ENCODE data around the gene SEZ6. TPM values are rescaled to one million over a fixed set of nuclear protein-coding genes. Genes with fewer than 3 reads are reported as not detected.

Gene SEZ6
- total RNA-seq, 1 donor from 2014 or later: not detected

DNA sequence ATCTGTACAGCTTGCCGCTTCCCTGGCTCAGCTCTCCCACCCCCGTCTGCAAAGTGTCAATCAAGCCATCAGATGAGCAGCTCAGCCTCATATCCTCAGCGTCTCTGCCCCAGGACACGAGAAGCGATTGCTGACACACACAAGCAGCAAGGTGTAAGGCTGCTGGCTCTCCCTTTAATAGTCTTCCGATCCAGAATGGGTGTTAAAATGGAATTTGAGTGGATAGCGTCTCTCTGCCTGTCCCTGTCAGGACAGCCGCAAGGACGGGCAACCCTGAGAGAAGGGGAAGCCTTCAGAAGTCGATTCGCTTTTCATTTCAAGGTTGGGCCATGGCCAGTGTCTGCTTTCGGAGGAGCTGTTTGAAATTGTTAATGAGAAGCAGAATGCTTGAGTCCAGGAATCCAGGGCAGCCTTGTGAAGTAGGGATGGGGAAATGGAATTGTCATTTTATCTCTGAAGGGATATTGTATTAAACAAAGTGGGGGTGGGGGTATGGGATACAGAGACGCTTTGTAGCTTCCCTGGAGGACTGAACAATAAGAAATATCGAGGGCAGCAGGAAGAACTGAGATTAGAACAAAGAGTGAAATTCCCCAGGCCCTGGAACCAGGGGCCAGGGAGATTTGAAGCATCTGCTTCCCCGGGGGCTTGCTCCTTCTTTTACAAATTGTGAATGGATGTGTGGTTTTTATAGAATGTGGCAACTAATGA lies 32.4 kb upstream of the SEZ6 start:
- ATAC-seq: no peak
- intact Hi-C loops (cut with DNase I): no loop called here
- no peak for DNase-seq (ENCODE audit: low spot score)

DNA sequence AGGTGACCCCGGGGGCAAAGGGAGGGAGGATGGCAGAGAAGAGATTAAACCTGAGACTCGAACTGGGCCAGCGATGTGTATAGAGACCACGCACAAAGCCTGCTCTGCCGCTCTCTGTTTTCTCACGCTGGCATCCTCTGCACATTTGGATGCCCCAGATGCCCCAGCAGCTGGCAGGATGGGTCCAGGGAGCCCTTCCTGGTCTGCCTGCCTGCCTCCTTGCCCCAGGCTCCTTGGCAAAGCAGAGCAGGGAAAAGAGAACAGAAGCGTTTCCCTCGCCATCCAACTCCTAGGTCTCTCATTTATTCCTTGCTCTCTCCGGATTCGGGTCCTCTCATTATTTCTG lies 31.9 kb upstream of the SEZ6 start:
- ATAC-seq: no peak
- intact Hi-C loops (cut with DNase I): no loop called here

GRCh38 chr17:29036584-29036983 lies 30.8 kb upstream of the SEZ6 start:
- no peak for ATAC-seq

More for the DNA sequence above, 31.9 kb upstream of the SEZ6 start:
- no peak for DNase-seq (ENCODE audit: low spot score)

GRCh38 chr17:29034510-29034909 lies 28.7 kb upstream of the SEZ6 start:
- DNase-seq (ENCODE audit: low spot score) (no peak), ATAC-seq (no peak)
- intact Hi-C loops (cut with DNase I): no loop called here

More at GRCh38 chr17:29036584-29036983, 30.8 kb upstream of the SEZ6 start:
- DNase-seq (ENCODE audit: low spot score): no peak
- intact Hi-C loops (cut with DNase I): no loop called here

DNA sequence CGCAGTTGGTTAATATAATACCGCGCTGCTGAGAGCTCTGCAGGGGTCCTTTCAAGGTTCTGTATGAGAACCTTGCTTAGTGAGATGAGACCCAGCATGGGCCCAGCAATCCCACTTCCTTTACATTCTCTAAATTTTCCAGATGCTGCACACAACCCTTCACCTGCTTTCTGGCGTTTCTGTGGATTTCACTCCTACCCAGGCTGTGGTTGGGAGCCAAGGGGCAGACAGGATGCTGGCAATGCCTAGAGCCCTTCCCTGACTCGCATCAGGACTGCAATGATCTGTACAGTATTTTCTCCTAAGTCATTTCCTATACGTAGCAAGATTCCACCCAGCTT lies 27.0 kb upstream of the SEZ6 start:
- no peak for ATAC-seq
- no peak for DNase-seq (ENCODE audit: low spot score)
- intact Hi-C loops (cut with DNase I): no loop called here

DNA sequence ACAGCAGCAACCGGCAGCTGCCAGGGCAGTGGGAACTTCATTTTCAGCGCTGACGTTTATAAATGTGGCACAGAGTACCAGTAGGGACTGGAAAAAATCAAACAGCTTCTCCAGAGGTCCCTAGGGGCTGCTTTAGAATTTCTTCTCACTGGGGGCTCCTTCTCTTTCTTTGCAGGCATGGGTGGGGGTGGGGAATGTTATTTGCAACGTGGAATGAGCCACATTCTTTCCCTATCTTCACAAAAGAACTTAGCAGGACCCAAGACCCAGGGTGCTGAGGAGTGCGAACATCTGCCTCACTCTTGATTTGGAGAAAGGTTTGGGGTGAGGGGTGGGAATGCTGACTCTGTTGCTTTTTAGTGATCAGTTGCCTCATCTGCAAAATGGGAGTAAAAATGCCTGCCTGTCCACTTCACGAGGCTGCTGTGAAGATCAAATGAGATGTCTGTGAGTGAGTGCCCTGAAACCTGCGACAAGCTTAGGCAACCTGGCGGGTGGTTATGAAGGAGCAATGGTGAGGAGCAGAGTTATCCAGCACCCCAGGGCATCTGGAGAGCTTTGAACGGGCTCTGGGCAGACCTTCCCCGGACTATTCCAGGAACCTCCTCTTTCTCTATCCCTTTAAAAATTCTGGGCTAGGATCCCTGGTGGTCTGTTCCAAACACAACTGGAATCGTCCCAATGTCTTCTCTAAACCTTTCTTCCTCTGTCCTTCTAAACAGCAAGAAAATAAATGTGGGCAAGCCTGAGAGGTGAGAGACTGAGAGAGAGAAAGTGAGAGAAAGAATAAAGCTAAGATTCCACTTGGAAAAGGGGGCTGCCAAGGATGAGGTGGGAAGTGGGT lies 26.4 kb upstream of the SEZ6 start:
- no peak for ATAC-seq
- no peak for DNase-seq (ENCODE audit: low spot score)
- intact Hi-C loops (cut with DNase I): no loop called here

DNA sequence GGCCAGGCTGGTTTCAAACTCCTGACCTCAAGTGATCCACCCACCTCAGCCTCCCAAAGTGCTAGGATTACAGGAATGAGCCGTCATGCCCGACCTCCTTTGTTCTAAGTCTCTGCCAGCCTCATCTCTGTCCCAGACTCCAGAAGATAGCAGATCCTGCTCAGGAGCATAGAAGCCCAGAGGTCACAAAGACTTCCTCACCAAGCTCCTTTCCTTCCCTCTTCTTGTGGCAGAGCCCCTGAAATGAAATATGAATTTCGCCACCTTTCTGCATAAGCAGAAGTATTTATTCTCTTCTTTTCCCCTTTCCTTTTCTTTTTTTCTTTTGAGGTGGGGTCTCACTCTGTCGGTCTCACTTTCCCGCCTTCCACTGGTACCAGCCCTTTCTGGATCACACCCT lies 25.7 kb upstream of the SEZ6 start:
- ATAC-seq (no peak), DNase-seq (ENCODE audit: low spot score) (no peak)
- intact Hi-C loops (cut with DNase I): no loop called here

- intact Hi-C loops (cut with DNase I): no loop called here
- ATAC-seq (no peak), DNase-seq (ENCODE audit: low spot score) (no peak)
Measured at GRCh38 chr17:29024316-29024952, 18.6 kb upstream of the SEZ6 start.

GRCh38 chr17:29022074-29022473 lies 16.2 kb upstream of the SEZ6 start:
- intact Hi-C loops (cut with DNase I): no loop called here
- ATAC-seq (no peak), DNase-seq (ENCODE audit: low spot score) (no peak)

DNA sequence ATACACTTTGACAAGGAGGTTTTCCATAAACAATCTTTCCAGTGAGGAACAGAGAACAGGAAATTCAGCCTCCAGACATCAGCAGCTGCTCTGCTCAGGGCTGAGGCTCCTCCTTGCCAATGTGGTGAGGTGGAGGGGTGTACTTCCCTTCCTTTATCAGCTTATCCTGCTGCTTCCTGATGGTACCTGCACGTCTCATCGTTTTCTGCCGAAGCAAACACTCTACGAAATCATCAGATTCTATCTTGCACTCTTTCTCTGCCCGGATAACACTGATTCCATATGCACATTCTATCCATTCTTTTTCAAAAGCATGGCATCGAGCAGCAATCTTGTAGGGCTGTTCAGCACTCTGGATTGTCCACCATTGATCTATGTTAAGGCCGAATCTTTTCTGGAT lies 15.4 kb upstream of the SEZ6 start:
- intact Hi-C loops (cut with DNase I): no loop called here
- ATAC-seq (no peak), DNase-seq (ENCODE audit: low spot score) (no peak)

DNA sequence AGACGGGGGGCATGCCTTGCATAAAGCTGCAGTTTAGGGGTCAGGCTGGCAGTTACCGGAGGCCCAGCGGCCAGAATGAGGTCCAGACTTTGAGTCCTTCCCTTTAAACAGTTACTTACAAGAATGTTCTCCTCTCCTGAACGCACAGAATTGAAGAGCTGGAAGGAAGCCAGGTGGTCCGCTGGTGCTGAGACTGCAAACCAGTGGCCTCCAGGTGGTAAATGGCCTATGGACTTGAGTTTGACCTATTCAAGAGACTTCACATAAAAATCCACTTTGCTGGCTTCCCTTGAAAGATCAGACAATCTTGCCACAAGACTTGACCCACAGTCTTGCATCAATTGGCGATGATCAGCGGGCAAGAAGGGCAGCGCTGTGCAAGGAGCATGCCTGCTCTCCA lies 14.7 kb upstream of the SEZ6 start:
- DNase-seq (ENCODE audit: low spot score) (no peak), ATAC-seq (no peak)
- intact Hi-C loops (cut with DNase I): no loop called here

DNA sequence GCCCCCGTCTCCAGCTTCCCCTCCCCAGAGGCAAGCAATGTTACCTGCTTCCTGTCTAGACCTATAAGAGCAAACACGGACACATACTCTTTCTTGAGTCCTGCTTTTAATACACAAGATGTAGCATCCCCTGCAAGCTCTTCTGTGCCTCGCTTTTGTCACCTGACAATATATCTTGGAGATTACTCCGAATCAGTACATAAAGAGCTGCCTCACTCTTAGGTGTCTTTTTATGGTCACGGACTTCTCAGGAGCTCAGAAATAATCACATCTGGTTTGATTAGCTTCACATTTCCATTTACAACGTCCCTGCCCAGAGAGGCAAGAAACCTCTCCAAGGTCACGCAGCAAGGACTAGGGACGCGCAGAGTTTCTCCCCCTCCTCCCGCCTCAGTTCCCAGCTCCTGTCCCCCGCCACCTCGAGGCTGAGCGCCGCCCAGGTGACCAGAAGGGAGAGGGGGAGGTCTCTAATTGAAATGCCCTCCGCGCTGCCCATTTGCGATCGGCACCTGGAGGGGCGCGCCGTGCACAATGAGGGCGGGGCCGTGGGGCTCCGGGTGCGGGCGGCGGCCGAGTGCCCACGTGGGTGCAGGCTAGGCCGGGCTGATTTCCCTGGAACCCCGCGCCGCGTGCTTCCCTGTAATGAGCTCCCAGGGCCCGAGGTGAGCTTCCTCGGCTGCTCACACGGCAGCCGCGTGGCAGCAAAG lies 13.8 kb upstream of the SEZ6 start:
- ATAC-seq: no peak
- intact Hi-C loops (cut with DNase I): no loop called here

GRCh38 chr17:29018788-29019474 lies 13.1 kb upstream of the SEZ6 start:
- DNase-seq (ENCODE audit: low spot score): no peak
- ATAC-seq: no peak

More for the DNA sequence above, 13.8 kb upstream of the SEZ6 start:
- DNase-seq (ENCODE audit: low spot score): no peak

DNA sequence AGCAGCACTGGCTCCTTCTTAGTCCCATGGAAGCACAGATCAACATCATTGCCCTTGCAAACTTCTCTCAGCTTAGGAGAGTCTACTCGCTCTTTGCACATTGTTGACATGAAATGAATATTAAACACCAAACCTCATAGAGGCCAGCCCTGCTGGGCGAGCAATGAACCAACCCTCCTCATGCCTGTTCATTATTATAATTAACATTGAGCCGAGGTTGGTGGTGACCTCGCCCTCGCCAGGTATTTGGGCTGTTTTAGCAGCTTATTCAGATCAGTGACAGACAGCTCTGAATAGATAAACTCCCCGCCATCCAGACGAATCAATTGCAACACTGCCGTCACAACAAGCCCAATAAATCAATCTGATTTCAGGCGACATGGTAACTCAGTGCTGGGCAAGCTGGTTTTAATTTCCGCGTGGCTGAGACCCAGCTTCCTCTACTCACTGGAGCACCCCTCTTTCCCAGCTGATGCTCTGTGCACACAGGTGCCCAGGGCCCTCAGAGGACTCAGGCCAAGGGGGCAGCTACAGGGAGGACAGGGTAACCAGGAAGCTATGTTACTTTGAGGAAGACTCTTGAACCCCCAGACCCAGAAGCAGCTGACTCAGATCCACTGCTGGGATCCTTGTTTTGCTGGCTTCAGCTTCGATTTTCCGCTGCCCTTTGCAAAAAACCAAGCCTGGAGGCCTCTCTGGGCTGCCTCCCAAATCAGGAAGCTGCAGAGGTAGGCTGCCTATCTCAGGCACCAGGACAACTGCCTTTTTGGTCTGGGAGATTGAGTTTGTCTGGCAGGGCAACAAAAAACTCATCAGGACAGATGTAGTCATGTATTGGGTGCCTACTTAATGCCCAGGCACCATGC lies 10.7 kb upstream of the SEZ6 start:
- no peak for ATAC-seq
- DNase-seq (ENCODE audit: low spot score): no peak
- intact Hi-C loops (cut with DNase I): no loop called here

More at GRCh38 chr17:29018788-29019474, 13.1 kb upstream of the SEZ6 start:
- intact Hi-C loops (cut with DNase I): no loop called here

DNA sequence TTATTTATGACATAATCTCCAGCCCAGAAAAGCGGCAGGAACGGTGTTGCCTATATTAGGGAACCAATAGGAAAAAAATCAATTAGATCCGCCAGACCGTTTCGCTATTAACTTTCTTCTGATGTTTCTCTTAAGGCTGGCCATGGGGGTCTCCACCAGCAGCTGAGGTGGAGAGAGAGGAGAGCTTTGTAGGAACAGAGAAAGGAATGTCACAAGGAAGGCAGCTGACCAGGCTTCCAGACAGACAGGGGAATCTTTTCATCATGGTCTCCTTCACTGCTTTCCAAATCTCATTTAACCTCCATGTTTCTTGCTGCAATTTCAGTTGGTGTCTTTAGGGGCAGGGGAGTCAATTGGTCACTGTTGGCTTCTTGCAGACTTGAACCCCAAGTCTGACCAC lies 8.9 kb upstream of the SEZ6 start:
- intact Hi-C loops (cut with DNase I): no loop called here
- DNase-seq (ENCODE audit: low spot score): no peak
- ATAC-seq: no peak

GRCh38 chr17:29012535-29012934 lies 6.7 kb upstream of the SEZ6 start:
- no peak for DNase-seq (ENCODE audit: low spot score)
- intact Hi-C loops (cut with DNase I): no loop called here
- no peak for ATAC-seq

DNA sequence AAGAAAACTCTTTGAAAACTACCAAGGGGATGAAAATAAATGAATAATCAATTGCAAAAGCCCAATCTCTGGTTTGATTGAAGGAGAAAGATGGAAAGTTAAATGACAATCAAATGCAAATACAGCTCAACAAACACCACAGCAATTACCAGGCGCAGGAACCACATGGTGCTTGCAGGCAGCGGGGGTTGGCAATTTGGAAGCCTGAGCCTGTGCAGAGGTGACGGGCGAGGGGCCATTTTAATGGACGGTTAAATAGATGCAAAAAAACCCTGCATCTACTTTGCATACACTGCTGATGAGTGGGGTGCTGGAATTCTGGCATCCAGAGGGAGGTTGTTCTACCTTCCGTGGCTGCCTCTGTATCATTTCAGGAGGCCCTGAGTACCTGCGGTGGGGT lies 4.8 kb upstream of the SEZ6 start:
- intact Hi-C loops (cut with DNase I): no loop called here
- DNase-seq (ENCODE audit: low spot score): no peak
- ATAC-seq: no peak

DNA sequence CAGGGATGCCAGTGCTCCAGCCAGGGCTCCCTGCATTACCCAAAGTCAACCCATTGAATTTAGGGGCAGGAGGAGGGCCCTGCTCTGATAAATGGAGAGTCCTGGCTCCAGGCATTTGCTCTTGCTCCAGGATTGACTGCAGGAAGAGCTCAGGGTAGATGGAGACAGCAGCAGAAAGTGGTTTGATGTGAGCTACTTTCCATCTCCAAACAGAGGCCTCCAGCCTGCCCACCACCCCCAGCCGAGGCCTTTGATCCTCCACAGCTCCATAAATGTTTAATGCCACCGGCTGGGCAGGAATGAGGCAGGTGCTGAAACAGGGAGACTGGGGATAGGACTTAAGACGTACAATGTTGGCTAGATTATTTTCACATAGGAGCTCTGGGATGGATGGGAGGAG lies 4.3 kb upstream of the SEZ6 start:
- no peak for DNase-seq (ENCODE audit: low spot score)
- intact Hi-C loops (cut with DNase I): no loop called here
- no peak for ATAC-seq

Data from sciatic nerve (tissue), 2 donors.